ENCODE results near the gene EXOC7.

The EXOC7 gene

GRCh38 chr17:76076765-76077583 lies 26.6 kb downstream of the EXOC7 start:
- no peak overlapping the region for H3K4me3 ChIP-seq (ENCODE audit: low read depth, low read length)
- DNase-seq (ENCODE audit: low read depth), result no peak
- TF ChIP-seq CTCF (IDR thresholded peaks at IDR 0.05; ENCODE audit: control insufficient read depth, extremely low read depth, insufficient read depth), result no peak

- no peak for DNase-seq (ENCODE audit: low read depth)
- no peak overlapping the region for H3K4me3 ChIP-seq (ENCODE audit: low read depth, low read length)
- TF ChIP-seq CTCF (IDR thresholded peaks at IDR 0.05; ENCODE audit: control insufficient read depth, extremely low read depth, insufficient read depth), result no peak
Measured at GRCh38 chr17:76076146-76076764, 27.3 kb downstream of the EXOC7 start.

GRCh38 chr17:76075364-76076145 lies 28.0 kb downstream of the EXOC7 start:
- H3K4me3 ChIP-seq (ENCODE audit: low read depth, low read length), result no peak overlapping the region
- TF ChIP-seq CTCF (IDR thresholded peaks at IDR 0.05; ENCODE audit: control insufficient read depth, extremely low read depth, insufficient read depth), result peak; percentile 28; the same call in 1 of the 2 replicates
- no peak for DNase-seq (ENCODE audit: low read depth)

GRCh38 chr17:76074390-76075363 lies 28.9 kb downstream of the EXOC7 start, which contains the start of gene GALR2:
Gene GALR2 (plus strand): TSS chr17:76074781. CDS start chr17:76074884, 103 bp downstream.
- H3K4me3 ChIP-seq (ENCODE audit: low read depth, low read length), result no peak within 1 kb of the TSS
- DNase-seq (ENCODE audit: low read depth), result no peak
- no peak for TF ChIP-seq CTCF (IDR thresholded peaks at IDR 0.05; ENCODE audit: control insufficient read depth, extremely low read depth, insufficient read depth)

- peak within 1 kb of the TSS; percentile 100 for H3K4me3 ChIP-seq (ENCODE audit: low read depth, low read length)
- no peak for TF ChIP-seq CTCF (IDR thresholded peaks at IDR 0.05; ENCODE audit: control insufficient read depth, extremely low read depth, insufficient read depth)
- peak; percentile 76 for DNase-seq (ENCODE audit: low read depth)
Measured at GRCh38 chr17:76072148-76072858, 31.3 kb downstream of the EXOC7 start, which contains the start of gene SRP68. Gene SRP68 (minus strand): TSS chr17:76072517. CDS start chr17:76072491, 26 bp downstream.
